Coronary artery (tissue), 2 donors: Measurements from ENCODE around the gene ZNF576.
"Not testable (repeated sequence)": the region's sequence is repeated elsewhere in the genome, so short reads cannot be mapped to it uniquely, and the experiment has no call there.

Experiments
- DNase-seq: peaks from one replicate; pipeline ENCODE4 v3.0.0-alpha.2; 2017; ENCODE audit warnings: low spot score
- H3K27ac ChIP-seq, 2 donors: fragments of 200-600 bp; sonication (generic); one replicate each; pipeline ENCODE4 v1.5.1; 2016 to 2019
- H3K4me3 ChIP-seq: fragments of 200-600 bp; sonication (generic); 2 replicates; pipeline ENCODE4 v1.5.1; 2016; ENCODE audit warnings: mild to moderate bottlenecking, moderate library complexity
- TF ChIP-seq, protein P1 (sequence below): fragments of 200-600 bp; sonication (generic); IDR thresholded peaks from one replicate; pipeline ENCODE4 v1.5.1; 2019; ENCODE audit warnings: antibody characterized with exemption

Gene ZNF576

DNA sequence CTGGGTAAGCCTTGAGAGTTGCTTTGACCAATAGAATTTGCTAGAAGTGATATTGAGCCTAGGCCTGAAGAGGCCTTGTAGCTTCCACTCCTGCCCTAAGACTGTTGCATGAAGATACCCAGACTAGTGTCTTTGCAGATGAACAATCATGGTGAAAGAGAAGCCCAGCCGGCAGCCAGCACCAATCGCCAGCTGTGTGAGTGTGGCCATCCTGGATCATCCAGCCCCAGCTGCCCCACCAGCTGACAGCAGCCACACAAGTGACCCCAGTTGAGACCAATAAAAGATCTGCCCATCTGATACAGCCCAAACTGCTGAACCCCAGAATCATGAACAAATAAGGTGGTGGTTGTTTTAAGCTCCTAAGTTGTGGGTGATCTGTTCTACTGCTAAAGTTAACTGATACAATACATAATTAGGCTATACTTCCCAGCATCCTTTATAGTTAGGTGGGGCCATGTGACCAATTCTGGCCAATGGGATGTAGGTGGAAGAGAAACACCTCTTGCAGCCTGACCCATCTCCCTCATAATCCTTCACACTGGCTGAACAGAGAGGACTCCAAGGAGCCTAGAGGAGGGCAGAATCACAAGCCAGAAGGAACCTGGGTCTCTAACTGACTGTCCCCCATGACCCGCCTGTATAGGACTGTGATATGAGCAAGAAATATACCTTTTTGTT lies 32.4 kb downstream of the ZNF576 start:
- DNase-seq = no peak
- Histone ChIP-seq H3K27ac (no peak overlapping the region), H3K4me3 (no peak overlapping the region)
- TF ChIP-seq, protein P1, sequence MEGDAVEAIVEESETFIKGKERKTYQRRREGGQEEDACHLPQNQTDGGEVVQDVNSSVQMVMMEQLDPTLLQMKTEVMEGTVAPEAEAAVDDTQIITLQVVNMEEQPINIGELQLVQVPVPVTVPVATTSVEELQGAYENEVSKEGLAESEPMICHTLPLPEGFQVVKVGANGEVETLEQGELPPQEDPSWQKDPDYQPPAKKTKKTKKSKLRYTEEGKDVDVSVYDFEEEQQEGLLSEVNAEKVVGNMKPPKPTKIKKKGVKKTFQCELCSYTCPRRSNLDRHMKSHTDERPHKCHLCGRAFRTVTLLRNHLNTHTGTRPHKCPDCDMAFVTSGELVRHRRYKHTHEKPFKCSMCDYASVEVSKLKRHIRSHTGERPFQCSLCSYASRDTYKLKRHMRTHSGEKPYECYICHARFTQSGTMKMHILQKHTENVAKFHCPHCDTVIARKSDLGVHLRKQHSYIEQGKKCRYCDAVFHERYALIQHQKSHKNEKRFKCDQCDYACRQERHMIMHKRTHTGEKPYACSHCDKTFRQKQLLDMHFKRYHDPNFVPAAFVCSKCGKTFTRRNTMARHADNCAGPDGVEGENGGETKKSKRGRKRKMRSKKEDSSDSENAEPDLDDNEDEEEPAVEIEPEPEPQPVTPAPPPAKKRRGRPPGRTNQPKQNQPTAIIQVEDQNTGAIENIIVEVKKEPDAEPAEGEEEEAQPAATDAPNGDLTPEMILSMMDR = no peak

DNA sequence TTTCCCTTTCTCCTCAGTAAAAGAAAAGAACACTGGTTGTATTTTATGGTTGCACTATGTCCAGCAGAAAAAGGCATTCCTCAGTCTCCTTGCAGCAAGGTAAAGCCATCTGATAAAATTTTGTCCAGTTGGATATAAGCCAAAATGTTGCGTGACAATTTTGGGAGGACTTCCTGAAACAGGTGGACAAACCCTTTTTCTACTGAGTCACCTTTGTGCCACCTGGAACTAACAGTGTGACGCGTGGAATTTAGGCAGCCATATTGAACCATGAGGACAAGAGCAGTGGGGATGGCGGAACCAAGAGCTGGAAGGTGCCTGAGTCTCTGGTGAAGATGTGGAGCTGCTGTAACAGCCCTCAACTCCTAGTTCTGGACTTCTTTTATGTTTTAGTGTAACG lies 35.1 kb downstream of the ZNF576 start:
- Histone ChIP-seq H3K27ac (no peak overlapping the region), H3K4me3 (no peak overlapping the region)
- DNase-seq = no peak
- TF ChIP-seq, protein P1 = no peak

DNA sequence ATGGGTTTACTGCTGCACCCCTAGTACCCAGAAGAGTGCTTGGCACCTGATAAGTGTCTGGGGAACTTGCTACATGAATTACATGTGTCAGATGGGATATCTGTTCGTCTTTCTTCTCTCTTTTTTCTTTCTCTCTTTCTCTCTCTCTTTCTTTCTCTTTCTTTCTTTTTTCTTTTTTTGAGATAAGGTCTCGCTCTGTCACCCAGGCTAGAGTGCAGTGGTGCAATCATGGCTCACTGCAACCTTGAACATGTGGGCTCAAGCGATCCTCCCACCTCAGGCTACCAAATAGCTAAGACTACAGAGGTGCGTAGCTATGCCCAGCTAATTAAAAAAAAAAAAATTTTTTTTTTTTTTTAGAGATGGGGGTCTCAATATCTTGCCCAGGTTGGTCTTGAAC lies 37.1 kb downstream of the ZNF576 start:
- no peak for DNase-seq
- TF ChIP-seq, protein P1 = no peak
- H3K27ac ChIP-seq = no peak overlapping the region
- H3K4me3 ChIP-seq = no peak overlapping the region

DNA sequence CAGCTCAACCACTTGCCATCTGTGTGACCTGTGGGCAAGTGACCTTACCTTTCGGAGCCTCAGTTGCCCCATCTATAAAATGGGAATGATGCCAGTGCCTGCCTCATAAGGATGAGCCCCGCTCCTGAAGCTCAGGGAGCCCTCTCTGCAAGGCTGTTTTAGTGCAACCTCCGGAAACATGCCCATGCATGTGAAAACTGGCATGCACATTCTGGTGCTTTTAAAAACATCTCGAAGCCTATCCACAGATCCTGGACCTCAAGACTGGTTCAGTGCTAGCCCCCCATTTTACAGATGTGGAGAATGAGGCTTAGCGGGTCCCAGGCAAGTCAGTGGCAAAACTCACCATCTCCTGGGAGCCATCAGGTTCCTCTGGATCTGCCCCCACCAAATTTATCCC lies 37.7 kb downstream of the ZNF576 start:
- Histone ChIP-seq H3K4me3 (no peak overlapping the region), H3K27ac (no peak overlapping the region)
- TF ChIP-seq, protein P1 = no peak
- no peak for DNase-seq

DNA sequence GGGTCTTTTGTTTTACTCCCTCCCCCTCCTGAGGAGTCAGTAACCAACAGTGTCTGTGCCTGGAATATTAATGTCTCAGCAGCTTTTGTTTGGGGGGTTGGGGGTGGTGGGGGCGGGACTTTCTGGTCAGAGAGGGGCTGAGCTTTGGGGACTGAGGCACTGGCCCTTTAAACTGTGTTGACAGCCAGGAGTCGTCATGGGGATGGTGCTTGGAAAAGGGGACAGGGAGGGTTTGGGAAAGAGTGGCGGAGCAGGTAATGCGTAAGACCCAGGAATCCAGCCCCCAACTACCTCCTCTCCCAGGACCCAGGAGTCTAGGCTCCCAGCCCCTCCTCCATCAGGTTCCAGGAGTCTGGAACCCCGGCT lies 38.1 kb downstream of the ZNF576 start:
- DNase-seq = no peak
- TF ChIP-seq, protein P1 = no peak
- Histone ChIP-seq H3K27ac (peak overlapping the region in 1 of 2 donors; percentile 11), H3K4me3 (no peak overlapping the region)

DNA sequence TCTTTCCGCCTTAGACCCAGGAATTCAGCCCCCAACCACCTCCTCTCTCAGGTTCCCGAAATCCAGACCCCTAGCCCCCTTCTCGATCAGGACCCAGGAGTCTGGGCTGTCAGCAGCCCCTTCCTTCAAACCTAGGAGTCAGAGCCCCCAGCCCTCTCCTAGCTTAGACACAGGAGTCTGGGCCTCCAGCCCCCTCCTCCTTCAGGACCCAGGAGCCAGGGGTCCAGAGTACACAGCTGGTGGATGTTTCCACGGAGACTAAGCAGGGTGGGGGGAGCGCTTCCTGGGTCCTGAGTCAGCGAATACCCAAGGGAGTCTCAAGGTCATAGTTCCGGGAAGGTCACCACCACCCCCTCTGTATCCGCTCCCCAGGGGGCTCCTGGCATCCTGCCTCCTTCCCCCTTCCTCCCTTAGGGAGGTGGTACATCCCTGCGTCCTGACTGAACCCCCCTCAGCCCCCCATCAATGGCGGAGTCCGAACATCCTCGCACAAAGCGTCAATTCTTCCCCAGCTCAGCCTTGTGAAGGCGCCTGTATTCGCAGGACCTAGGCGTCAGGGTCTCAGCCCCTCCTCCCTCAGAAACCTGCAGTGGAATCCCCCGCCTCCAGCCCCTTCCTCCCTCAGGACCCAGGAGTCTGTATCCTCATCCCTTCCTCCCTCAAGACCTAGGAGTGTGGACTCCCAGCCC lies 38.6 kb downstream of the ZNF576 start:
- Histone ChIP-seq H3K27ac (peak overlapping the region in 1 of 2 donors; percentile 11), H3K4me3 (peak overlapping the region; percentile 21)
- TF ChIP-seq, protein P1 = no peak
- DNase-seq = no peak

DNA sequence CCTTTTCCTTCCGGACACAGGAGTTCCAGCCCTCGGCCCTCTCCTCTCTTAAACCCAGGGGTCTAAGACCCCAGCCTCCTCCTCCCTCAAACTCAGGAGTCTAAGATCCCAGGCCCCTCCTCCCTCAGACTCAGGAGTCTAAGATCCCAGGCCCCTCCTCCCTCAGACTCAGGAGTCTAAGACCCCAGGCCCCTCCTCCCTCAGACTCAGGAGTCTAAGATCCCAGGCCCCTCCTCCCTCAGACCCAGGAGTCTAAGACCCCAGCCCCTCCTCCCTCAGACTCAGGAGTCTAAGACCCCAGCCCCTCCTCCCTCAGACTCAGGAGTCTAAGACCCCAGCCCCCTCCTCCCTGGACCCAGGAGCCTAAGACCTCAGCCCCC lies 39.2 kb downstream of the ZNF576 start:
- not testable (repeated sequence) for DNase-seq
- peak overlapping the region; percentile 21 for H3K4me3 ChIP-seq
- H3K27ac ChIP-seq = peak overlapping the region in 1 of 2 donors; percentile 28
